Fibroblast of lung (primary cell): ENCODE data around the gene APBB2.

Source experiments
- CTCF ChIP-seq, 2 donors: IDR thresholded peaks in 1 of 2; conservative IDR thresholded peaks in 1 of 2; 1 replicate in 1 of 2; 2 replicates in 1 of 2; pipeline ENCODE4 v1.5.1; 2011 to 2012; ENCODE audit warnings: low read length in 2 of 2, control low read depth in 1 of 2, inconsistent platforms in 1 of 2, low read depth in 1 of 2, mild to moderate bottlenecking in 1 of 2
- EZH2 ChIP-seq: IDR thresholded peaks from 2 replicates; pipeline ENCODE4 v1.5.1; 2012; ENCODE audit warnings: low read length, control low read depth, mild to moderate bottlenecking; ENCODE audit errors: missing control alignments

DNA sequence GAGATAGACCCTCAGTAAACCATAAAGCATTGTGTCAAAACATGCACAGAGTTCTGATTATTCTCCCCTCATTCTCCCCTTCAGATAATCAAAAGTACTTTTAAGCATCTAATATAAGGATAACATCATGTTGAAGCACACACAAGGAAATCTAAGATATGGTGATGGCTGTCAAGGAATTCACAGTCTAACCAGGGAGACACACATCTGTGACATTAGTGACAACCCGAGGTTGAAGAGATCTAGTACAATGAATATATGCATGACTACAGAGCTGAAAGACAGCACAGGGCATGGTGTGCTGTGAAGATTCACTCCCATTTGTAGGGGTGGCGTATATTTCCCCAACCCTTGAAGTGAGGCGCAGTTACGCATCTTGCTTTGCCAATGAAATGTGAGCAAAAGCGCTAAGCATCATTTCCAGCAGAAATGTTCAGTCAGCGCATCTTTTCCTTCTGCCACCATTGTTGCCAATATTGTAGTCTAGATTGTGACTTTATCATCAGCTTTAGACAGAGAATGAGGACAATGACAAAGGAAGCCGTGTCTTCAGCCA lies 342.6 kb downstream of the APBB2 start:
- TF ChIP-seq CTCF (conservative IDR thresholded peaks at IDR 0.05 in 1 of 2, IDR thresholded peaks at IDR 0.05 in 1 of 2; ENCODE audit: low read depth in 1 of 2, low read length in 2 of 2) (no peak), EZH2 (no peak)
